Embryonic facial prominence (tissue), 1 donor: ENCODE measurements around the gene COX7A2.

Source experiments
- DNase-seq: peaks from one replicate; pipeline ENCODE4 v3.0.0-alpha.2; 2016; ENCODE audit errors: extremely low spot score

COX7A2 gene

GRCh38 chr6:75268121-75268987 lies 24.8 kb upstream of the COX7A2 start:
- no peak for DNase-seq

- no peak for DNase-seq
These were observed 23.9 kb upstream of the COX7A2 start for GRCh38 chr6:75267461-75267860.

- DNase-seq = no peak
These were observed 23.2 kb upstream of the COX7A2 start for GRCh38 chr6:75266716-75267291.

GRCh38 chr6:75263401-75263750 lies 19.8 kb upstream of the COX7A2 start:
- DNase-seq = no peak

- no peak for DNase-seq
These were observed 19.3 kb upstream of the COX7A2 start for GRCh38 chr6:75262716-75263400.

GRCh38 chr6:75261299-75261698 lies 17.7 kb upstream of the COX7A2 start:
- DNase-seq = no peak

- DNase-seq = no peak
These were observed 13.9 kb upstream of the COX7A2 start for GRCh38 chr6:75257343-75258087.

GRCh38 chr6:75250552-75250951 lies 7.0 kb upstream of the COX7A2 start:
- no peak for DNase-seq

- no peak for DNase-seq
These were observed 6.2 kb upstream of the COX7A2 start for GRCh38 chr6:75249837-75250236.

GRCh38 chr6:75246386-75246785 lies 2.8 kb upstream of the COX7A2 start:
- DNase-seq = no peak

GRCh38 chr6:75244063-75244584 lies 523 bp upstream of the COX7A2 start:
- no peak for DNase-seq

- no peak for DNase-seq
These were observed 7.0 kb downstream of the COX7A2 start for GRCh38 chr6:75236630-75237029.

- no peak for DNase-seq
These were observed 8.3 kb downstream of the COX7A2 start for GRCh38 chr6:75235271-75235670.

GRCh38 chr6:75234126-75234865 lies 9.3 kb downstream of the COX7A2 start:
- no peak for DNase-seq

- no peak for DNase-seq
These were observed 10.4 kb downstream of the COX7A2 start for GRCh38 chr6:75233092-75233615.

GRCh38 chr6:75230484-75231325 lies 12.9 kb downstream of the COX7A2 start:
- no peak for DNase-seq

- no peak for DNase-seq
These were observed 19.2 kb downstream of the COX7A2 start for GRCh38 chr6:75224303-75224926.

GRCh38 chr6:75223428-75223827 lies 20.2 kb downstream of the COX7A2 start:
- no peak for DNase-seq

- no peak for DNase-seq
These were observed 21.3 kb downstream of the COX7A2 start for GRCh38 chr6:75222261-75222660.

GRCh38 chr6:75221116-75221515 lies 22.5 kb downstream of the COX7A2 start:
- DNase-seq = no peak
